Choroid plexus epithelial cell (primary cell): ENCODE measurements around the gene MYCN.
"Not testable (repeated sequence)": the region's sequence is repeated elsewhere in the genome, so short reads cannot be mapped to it uniquely, and the experiment has no call there.

ENCODE experiments used
- DNase-seq: peaks from one replicate; pipeline ENCODE4 v3.0.0-alpha.2; 2010; ENCODE audit warnings: low read depth
- H3K4me3 ChIP-seq: 2 replicates; pipeline ENCODE4 v1.5.1; 2011; ENCODE audit warnings: low read depth, mild to moderate bottlenecking, control low read depth, low read length, moderate library complexity
- CTCF ChIP-seq: conservative IDR thresholded peaks from 2 replicates; pipeline ENCODE4 v1.5.1; 2011; ENCODE audit warnings: low read depth, mild to moderate bottlenecking, control low read depth, inconsistent platforms, low read length, moderate library complexity

The MYCN gene

GRCh38 chr2:15950088-15950952 is 10.0 kb downstream of the MYCN start:
- no peak for TF ChIP-seq CTCF
- DNase-seq = no peak
- no peak overlapping the region for H3K4me3 ChIP-seq

GRCh38 chr2:15951936-15952335 is 11.6 kb downstream of the MYCN start:
- not testable (repeated sequence) for H3K4me3 ChIP-seq, DNase-seq

- DNase-seq = no peak
- no peak for TF ChIP-seq CTCF
- H3K4me3 ChIP-seq = no peak overlapping the region
These were observed 12.2 kb downstream of the MYCN start for GRCh38 chr2:15952451-15953146.

- TF ChIP-seq CTCF = no peak
- no peak overlapping the region for H3K4me3 ChIP-seq
These were observed 12.8 kb downstream of the MYCN start for GRCh38 chr2:15953147-15953630.

GRCh38 chr2:15953891-15954680 is 13.7 kb downstream of the MYCN start:
- no peak overlapping the region for H3K4me3 ChIP-seq
- TF ChIP-seq CTCF = no peak
- no peak for DNase-seq

More at GRCh38 chr2:15953147-15953630, 12.8 kb downstream of the MYCN start:
- no peak for DNase-seq

GRCh38 chr2:15954761-15955160 is 14.4 kb downstream of the MYCN start:
- H3K4me3 ChIP-seq = no peak overlapping the region
- DNase-seq = no peak
- no peak for TF ChIP-seq CTCF

- no peak for TF ChIP-seq CTCF
- DNase-seq = no peak
- no peak overlapping the region for H3K4me3 ChIP-seq
These were observed 15.1 kb downstream of the MYCN start for GRCh38 chr2:15955232-15955988.
